HG03432 (cell line): ENCODE results near the gene IKZF1.

Experiments
- ATAC-seq: cut with Tn5 transposase; IDR thresholded peaks from one replicate; pipeline ENCODE4 v1.9.1; 2021; ENCODE audit warnings: mild to moderate bottlenecking, moderate library complexity; ENCODE audit not compliant: unreplicated experiment

Gene IKZF1

DNA sequence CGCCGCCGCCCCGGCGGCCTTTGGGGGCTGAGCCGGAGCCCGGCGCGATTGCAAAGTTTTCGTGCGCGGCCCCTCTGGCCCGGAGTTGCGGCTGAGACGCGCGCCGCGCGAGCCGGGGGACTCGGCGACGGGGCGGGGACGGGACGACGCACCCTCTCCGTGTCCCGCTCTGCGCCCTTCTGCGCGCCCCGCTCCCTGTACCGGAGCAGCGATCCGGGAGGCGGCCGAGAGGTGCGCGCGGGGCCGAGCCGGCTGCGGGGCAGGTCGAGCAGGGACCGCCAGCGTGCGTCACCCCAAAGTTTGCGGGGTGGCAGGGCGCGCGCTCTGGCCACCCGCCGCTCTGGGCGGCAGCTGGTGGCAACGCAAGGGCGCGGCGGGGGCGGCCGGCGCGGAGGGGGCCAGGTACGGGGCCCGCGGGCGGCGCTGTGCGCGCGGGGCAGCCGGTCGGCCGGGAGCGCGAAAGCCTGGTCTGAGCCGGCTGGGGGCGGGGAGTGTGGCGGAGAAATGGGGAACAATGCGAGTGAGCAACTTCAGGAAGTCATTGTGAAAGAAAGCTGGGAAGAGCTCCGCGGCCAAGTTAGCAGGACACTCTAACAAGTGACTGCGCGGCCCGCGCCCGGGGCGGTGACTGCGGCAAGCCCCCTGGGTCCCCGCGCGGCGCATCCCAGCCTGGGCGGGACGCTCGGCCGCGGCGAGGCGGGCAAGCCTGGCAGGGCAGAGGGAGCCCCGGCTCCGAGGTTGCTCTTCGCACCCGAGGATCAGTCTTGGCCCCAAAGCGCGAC, at the start of gene IKZF1:
Gene IKZF1 (plus strand): TSS at position 588 of the 782 bp plus-strand sequence. CDS start 14,346 bp downstream, outside the sequence.
- ATAC-seq, result peak; percentile 48

DNA sequence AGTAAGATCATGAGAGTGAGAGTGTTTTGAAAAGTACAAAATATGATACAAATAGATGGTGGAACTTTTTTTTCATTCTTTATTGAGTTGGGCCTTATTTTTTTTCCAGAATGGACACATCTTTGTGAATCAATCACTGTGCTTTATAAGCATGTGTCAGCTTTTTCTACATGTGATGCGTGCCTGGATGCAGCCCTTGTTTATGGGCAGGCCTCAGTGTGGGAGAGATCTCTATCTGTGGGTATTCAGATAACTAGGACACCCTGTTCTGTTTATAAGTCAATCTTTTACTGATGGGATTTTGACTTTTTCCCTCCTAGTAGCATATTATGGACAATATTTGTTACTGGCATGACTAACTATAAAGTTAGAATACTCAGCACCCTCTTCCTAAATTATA, 42.9 kb upstream of the IKZF1 start:
- no peak for ATAC-seq

DNA sequence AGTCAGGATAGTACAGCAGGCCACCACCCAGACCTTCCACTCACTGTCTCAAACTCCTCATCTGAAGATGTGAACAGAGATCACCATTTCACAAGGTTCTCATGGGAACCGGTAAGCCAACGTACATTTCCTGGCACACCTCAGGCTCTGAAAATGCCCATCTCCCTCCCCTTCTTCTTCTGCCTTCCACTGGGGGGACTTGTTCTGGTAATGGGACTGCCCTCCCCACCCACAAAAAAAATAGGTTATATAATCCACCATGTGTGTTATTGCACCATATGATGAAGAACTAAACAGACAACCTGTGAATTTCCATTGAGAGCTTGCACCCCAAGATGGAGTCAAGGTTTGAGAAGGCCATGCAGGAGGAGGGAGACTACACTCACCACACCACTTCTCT, 42.1 kb upstream of the IKZF1 start:
- peak; percentile 9 for ATAC-seq

DNA sequence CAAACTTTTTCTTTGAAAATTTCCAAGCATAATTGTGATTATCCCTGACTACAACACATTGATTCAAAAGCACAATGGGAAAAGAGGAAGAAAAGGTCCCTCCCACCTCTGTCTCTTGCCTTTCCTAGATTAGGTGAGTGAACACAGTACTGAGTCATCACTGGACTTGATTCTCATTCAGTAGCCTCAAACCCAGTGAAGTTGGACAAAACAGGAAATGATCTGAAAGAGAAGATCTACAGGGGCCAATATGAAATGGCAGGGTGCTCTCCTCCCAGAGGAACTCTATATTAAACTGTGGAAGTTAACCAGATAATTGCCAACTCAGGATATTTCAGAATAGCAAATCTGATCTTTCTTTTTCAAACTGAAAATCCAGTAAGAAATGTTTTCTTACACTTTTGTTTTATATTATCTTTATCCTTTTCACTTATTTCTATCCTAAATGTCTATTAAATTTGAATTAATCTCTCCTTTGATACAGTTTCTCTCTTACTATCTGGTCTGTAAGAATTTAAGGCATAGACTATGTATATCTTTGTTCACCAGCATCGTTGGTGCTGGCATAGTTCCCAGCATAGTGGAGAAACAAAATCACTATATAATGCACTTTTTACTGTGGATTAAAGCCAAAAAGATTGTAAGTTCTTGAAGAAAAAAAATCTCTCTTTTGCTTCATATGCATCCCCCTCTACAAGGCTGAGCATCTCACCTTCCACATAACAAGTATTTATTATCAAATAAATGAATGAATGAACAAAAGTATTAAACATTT, 41.4 kb upstream of the IKZF1 start:
- ATAC-seq, result peak; percentile 68

DNA sequence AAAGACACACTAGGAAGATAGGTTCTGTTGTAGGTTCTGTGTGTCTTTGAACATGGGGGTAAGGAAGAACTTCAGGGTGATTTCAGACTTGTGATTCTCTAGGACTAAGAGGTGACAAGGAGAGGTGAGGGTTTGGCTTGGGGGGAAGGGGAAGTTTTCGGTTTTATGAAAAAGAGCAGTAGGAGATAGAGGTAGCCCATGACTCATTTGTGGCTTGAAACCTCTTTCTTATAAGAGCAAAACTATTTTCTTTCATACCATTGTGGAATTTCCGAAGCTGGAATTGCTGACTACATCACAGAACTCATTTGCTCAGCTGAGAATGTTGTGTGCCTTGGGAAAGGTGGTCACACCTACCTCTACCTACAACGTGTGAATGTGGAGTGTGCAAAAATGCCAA, 39.6 kb upstream of the IKZF1 start:
- peak; percentile 28 for ATAC-seq

DNA sequence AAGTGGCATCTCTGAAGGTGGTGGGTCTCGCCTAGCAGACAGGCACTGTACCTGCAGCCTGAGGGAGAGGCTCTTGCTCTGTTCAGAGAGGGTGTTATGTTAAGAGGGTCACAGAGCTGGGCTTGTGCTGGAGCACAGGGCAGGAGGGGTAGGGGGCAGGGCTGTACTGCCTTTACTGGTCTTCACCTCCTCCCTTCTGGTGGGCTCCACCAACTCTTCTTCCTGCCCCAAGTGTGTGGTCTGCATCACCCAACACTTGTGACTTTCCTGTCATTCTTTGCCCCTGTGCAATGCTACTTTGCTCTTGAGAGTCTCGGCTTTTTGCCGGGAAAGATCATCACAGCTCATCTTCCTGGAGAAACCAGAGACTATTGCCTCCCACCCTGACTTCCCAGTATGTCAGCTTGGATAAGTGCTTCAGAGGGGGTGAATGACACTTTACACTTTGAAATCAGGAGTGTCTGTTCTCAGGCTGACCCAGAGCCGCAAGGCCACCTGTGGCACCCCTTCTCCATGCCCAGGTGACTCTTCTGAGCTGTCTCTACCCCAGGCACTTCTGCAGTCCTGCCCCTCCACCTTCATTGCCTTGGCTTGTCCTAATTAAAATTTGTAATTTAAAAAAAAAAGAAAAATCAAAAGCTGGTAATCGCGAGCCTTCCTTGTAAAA, 38.4 kb upstream of the IKZF1 start:
- no peak for ATAC-seq

DNA sequence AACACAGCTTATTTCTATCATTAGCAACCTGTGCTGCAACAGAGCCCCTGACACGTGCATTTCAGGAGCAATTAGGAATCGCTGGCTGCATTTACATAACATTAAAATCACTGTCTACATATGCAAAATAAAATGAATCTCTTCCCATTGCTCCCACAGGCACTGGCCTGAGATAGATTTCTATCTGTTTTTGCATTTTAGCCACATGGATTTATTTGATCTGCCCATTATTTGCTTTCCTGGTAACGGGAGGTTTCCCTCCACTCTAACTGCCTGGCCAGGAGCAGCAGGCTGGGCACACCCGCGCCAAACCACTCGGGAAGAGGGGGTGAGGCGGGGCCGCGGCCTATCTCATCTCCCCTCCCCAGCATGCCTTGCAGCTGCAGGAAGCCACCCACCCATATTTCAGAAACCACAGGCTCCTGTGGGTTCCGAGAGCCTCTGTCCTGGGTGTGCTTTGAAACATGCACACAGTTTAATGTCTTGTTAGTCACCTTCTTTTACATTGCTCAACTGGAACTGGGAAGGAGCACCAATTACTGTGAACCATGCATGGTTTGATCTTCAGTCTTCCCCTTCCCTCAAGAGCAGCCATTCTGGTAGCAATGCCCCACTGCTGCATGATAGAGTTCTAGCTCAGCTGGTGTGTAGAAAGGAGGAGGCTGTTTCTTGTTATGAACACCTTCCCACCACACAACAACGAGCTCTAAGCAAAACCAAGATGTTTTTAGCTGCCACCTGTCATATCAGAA, 37.7 kb upstream of the IKZF1 start:
- ATAC-seq, result peak; percentile 54

DNA sequence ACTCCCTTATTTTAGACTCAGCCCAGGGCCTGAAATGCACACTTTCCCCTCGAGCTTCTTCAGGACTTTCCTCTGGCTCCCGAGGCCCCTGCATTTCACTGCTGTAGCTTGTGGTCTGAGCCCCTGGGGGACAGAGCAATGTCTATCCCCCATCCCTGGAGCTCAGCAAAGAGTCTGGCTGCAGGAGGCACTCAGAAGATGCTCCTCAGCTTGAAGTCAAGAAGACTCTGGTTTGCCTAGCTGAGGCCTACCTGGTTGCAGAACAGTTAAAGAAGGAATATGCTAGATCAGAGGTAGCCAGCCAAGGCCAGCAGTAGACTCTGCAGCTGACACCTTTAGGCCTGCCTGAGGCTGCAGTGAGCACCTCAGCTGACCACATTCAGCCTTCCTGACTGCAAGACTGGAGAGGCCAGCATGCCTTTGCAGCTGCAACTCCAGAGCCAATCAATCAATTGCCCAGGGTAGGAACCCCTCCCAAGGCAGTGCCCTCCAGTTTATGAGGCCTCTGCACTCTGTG, 36.9 kb upstream of the IKZF1 start:
- no peak for ATAC-seq

DNA sequence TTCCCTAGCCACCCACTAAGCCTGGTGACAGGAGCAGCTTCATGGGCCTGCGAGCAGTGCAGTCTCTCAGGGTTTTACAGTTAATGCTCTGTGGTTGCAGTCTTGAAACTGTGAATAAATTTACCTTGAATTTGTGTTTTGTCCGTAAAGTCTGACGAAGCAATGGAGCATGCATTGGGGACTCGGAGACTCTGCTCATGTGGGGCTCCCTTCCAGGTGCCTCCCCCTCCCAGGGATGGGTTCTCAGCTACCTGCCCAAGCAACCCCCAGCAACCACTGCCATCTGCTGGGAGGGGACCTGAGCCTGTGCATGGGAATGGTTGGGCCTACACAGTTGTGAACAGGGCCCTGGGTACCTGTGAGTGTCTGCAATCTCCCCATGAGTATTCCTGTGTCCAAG, 36.3 kb upstream of the IKZF1 start:
- peak; percentile 17 for ATAC-seq

DNA sequence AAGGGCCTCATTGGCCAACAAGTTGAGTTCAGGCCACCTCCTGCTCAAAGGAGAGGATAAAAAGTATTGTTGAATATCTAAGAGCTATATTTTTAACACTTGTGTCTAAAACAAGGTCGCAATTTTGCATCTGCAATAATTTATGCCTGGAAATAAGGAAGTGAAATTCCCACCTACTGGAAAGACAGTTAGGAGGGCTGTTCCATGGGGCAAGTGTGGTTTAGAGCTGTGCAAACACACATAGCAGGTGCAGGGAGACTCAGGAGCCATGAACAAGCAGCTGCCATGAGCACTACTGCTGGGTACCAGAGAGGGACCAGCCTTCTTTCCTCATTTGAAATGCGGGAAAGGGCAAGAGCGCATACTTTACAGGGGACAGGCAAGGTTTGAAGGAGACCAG, 35.5 kb upstream of the IKZF1 start:
- no peak for ATAC-seq

DNA sequence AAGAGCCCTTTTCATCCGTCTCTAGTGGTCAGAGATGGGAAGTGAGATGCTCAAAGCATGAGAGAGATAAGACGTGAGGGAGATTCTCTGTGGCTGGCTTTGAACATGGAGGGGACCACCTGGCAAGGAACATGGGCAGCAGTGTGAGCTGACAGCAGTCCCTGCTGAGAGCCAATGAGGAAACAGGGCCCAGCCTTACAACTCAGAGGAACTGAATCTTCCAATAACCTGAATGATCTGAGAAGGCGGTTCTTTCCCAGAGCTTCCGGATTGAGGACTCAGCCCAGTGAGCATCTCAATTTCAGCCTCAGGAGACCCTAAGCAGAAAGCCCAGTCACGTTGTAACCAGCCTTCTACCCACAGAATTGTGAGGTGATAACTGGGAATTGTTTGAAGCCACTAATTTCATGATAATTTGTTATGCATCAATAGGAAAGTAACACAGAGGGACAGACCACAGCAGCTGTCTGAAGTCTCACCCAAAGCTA, 33.9 kb upstream of the IKZF1 start:
- ATAC-seq, result peak; percentile 39

DNA sequence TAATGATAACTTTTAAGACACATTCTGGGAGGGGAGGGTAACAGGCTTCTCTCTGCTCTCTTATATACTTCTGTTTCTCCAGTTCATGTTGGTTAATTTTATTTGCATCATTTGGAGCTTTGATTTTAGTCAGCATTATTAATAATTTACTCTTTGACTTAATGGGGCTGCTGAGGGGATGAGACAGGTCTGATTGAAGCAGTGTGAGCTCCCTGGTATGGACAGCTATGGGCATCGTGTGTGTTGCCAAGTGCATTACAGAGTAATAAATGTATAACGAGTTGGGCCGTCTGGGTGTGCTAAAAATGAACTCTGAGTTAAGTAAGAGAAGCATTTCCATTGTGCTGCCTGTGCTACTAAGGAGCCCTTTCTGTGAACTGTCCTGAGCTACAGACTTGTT, 31.7 kb upstream of the IKZF1 start:
- peak; percentile 38 for ATAC-seq

DNA sequence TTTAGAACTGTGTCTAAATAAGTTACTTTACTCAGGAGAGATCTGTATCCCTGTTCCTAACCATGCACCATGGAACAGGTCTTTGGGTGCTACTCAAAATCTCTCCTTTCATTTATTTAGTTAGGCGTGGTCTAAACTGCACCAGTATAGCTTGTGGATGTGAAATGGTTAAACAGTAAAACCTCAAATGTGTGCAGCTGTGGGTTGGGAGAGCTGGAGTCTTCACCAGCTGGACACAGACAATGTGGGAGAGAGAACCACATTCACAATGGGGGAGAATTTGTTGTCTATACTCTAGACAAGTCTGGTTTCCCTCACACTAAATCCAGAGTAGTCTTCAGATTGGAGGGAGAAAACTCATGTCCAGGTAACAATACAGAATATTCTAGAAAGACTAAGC, 31.2 kb upstream of the IKZF1 start:
- no peak for ATAC-seq

DNA sequence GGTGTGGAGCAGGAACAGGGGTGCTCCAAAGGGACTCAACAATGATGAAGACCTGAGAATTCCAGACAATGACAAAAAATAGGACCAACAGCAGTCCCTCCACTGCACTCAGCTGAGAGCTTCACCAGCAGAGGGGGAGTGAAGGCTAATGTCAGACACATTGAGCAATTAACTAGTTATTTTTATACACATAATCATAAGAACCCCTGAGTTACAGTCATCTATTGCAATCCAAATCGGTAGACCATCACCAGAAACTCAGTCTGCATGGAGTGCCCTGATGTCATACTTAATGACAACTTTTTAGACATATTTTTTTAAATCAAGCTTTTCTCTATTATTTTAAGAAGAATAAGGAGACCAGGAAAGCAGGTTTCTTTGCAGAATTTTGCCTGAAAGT, 30.6 kb upstream of the IKZF1 start:
- ATAC-seq, result no peak

DNA sequence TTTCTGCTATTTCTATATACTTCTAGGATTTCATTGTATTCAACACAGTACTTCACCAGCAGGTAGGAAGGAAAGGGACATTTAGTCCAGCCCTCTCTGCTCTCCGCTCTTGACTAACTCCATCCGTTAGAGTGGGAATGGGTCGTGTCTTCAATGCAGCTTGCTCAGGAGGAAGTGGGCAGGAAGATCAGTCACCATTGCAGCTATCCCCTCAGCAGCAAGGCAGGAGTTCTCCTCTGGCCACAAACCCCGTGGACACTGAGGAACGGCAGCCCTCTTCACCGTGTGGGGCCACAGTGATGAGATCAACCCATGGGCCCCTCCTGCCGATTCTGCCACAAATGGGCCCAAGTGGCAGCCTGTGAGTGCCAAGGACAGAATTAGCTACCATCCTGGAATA, 30.2 kb upstream of the IKZF1 start:
- ATAC-seq, result no peak

DNA sequence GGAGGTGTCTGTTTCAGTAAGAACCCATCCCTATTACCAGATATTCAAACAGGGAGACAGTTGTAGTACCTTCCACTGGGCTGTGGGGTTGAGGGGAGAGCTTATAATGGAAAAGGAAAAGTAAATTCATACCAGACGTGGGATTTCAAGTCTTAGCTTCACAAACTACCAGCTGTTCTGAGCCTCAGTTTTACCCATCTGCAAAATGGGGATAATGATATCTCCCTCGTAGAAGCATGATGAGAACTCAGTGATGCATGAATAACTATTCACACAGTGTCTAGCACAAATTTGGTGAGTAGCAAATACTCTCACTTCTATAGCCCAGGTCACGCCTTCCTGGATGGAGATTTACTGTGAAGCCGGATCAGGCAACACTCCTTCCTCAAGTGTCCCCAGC, 29.1 kb upstream of the IKZF1 start:
- ATAC-seq, result no peak

DNA sequence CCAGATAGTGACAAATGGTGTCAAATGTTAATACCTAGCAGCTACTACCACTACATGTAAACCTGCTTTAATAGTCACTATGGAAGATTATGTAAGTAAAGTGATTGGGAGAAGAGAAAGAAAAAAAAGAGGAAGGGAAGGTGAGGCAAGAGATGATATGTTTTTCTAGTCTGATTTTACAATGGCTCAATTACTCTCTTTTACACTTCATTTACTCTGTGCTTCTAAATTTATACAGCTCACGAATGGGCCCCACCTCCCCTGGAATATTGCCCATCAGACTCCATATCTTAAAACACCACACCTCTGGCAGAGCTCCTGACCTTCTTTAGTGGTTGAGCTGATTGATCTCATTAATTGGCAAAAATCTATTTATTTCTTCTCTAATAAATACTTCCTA, 28.0 kb upstream of the IKZF1 start:
- ATAC-seq, result no peak

DNA sequence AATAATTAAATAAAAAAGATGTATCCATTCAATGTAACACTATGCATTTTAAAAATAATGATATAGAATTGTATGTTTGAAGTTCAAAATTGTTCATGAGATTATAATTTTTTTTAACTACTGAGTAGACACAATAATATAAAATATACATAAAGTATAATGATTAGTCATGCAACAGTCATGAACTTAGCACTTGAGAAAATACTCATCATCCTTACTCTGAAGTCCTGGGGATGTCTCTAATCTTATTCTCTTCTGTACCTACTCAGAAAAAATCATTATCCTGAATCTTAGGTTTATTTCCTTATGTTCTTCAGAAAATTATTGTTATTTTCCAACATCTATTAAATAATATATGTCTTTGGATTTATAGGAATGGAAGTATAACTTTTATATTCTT, 26.4 kb upstream of the IKZF1 start:
- ATAC-seq, result no peak

DNA sequence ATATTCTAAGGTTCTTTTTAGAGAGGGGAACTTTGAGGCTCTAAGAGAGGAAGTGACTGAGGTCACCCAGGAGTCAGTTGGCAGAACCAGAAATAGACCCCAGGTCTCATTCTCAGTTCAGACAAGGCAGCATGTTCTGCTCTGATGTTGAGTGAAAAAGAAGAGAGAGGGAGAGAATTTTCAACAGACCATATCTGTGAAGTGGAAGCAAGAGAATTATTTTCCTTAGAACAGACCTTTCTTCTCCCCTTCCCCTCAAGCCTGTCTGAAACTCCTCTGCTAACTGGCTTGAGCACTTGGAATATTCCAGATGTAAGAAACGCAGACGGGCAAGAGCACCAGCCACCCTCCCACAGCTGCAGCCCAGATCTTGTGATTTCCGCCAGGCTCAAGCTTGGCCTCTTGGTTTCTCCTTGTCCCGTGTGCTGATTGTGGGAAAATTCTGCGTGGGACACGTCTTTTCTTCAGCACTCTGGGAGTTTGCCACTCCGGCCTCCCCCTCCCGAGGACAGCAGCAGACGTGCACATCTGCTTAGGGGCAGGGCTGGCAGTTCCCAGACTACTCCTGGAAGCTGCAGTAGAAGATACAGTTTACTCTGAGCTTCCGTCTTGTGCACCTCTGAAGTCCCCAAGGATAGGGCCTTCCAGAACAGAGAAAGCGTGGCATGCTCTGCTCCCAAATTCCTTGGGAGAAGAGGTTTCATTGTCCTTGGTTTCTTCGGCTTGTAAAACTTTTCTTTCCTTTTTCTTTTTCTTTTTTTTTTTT, 22.7 kb upstream of the IKZF1 start:
- ATAC-seq, result peak; percentile 94
